ENCODE data around the gene PKP1.
A peak's percentile ranks its signal among the peaks of the same experiment; 100 is the strongest.

PKP1 gene

GRCh38 chr1:201354901-201355295, 71.6 kb downstream of the PKP1 start:
- no peak for DNase-seq

DNA sequence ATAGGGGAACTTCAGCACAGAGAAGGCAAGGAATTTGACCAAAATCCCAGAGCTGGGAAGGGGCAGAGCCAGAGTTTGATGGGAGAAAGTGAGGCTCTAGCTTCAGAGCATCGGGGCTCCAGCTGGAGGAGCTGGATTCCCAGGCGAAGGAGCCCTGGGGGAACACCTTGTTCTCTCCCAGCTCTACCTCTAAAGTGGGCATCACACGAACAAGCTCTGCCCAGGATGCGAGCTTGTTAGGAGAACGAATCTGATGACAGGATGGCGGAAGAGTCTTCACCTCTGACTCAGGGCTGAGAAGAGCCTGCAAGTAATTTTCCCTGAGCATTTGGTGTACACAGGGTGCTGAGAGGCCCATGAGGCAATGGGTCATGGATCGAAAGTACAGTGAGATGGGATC, 72.2 kb downstream of the PKP1 start:
- no peak for DNase-seq

GRCh38 chr1:201356236-201356635, 72.9 kb downstream of the PKP1 start:
- no peak for DNase-seq

GRCh38 chr1:201356701-201357100, 73.4 kb downstream of the PKP1 start:
- DNase-seq: no peak

- no peak for DNase-seq
Observed at GRCh38 chr1:201357211-201357610, 73.9 kb downstream of the PKP1 start.

- no peak for DNase-seq
Observed at GRCh38 chr1:201357636-201358348, 74.5 kb downstream of the PKP1 start.

DNA sequence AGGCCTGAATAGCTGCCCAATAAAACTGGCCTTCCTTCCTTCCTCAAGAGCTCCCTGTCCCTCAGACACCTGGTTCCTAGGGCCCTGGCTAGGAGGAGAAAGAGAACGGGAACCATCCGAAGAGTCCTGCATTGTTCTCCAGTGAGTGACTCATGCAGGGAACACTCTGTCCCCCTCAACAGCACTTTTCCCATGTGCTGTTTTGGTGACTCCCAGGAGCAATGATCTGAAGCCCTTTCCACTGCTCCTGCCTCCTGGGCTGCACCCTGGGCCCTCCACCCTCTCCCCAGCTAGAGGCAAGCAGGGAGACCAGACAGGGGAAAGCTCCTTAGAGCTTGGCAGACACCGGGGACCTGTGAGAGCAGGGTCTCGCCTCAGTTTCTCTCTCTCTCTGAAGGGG, 75.3 kb downstream of the PKP1 start:
- DNase-seq: no peak

GRCh38 chr1:201359031-201359872, 75.9 kb downstream of the PKP1 start:
- DNase-seq: no peak

DNA sequence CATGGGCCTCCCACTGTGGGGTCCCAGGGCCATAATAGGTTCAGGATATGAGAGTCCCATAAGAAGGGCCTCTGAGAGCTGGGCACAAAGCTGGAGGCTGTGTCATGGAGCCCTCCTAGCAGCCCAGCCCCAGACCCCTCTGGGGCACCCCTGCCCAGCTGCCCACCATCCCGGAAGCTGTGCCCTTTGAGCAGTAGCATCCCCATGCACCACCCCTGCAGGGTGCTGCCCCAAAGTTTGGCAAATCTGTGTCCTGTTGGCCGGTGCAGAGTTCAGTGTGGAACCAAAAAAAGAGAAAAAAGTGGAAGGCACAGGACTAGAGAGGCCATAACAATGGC, 76.5 kb downstream of the PKP1 start:
- no peak for DNase-seq

GRCh38 chr1:201360486-201360885, 77.2 kb downstream of the PKP1 start:
- no peak for DNase-seq

DNA sequence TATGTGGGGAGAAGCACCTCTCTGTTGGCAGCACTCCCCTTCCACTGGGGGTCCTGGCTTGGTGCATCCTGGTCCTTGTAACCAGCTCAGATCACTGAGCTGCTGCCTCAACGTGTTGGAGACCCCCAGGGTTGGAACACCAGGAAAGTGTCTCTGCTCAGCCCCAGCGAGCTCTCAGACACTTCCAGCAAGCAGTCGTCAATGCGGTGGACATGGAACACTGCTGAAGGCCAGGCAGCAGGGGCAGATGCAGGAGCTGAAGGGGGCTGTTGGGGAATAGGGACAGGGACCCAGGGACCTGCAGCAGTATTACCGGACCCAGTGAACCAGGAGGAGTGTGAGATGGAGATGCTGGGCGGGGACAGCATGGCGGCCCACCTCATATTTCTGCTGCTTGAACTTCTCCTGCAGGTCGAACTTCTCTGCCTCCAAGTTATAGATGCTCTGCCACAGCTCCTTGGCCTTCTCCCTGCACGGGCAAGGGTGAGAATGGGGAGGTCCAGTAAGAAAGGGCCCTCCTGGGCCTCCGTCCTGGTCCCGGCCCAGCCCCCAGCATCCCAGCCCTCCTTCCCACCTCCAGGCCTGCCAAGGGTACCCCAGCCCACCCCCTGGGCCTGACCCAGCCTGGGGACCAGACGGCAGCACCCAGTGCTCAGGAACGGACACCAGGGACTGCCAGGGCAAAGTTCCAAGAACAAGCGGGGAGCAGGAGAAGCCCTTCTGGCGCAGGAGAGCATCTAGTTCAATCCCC, 77.8 kb downstream of the PKP1 start:
- DNase-seq: no peak

GRCh38 chr1:201361652-201362504, 78.6 kb downstream of the PKP1 start:
- DNase-seq: peak; percentile 42

DNA sequence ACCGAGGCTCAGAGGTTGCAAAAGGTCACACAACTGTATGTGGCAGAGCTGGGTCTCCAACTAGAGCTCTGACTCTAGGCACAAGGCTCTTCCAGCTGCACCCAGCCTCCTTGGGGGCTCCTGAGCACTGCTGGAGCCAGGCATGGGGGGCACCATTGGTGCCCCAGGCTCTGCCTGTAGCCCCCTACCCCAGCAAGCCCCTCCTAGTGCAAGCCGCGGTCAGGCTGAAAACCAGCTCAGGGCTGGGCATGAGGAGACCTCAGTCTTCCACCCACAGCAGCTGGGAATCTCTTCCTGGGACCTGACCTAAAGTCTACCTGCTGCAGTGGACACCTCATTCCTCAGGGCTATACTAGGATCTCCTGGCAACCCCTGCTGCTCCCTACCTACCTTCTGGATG, 79.6 kb downstream of the PKP1 start:
- no peak for DNase-seq

DNA sequence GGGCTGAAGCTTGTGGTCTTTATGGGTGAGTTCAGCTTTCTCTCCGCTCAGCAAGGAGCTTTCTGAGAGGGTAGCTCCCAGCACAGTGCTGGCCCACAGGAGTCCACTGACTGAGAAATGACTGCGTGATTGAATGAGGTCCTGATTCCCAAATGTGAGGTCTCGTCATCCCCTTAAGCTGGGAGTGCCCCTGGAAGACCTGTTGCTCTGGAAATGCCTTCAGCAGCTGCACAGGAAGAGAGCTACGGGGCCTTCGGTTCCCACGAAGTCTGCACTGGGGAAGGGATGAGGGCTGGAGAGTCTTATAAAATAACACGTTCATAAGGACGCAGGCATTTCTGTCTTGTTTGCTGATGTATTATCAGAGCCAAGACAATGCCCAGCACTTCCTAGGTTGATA, 80.2 kb downstream of the PKP1 start:
- DNase-seq: no peak

- no peak for DNase-seq
Observed at GRCh38 chr1:201364808-201365105, 81.5 kb downstream of the PKP1 start.

GRCh38 chr1:201365251-201365650, 81.9 kb downstream of the PKP1 start:
- no peak for DNase-seq

- DNase-seq: no peak
Observed at GRCh38 chr1:201366696-201367095, 83.4 kb downstream of the PKP1 start.

GRCh38 chr1:201369209-201369608, 85.9 kb downstream of the PKP1 start:
- no peak for DNase-seq

DNA sequence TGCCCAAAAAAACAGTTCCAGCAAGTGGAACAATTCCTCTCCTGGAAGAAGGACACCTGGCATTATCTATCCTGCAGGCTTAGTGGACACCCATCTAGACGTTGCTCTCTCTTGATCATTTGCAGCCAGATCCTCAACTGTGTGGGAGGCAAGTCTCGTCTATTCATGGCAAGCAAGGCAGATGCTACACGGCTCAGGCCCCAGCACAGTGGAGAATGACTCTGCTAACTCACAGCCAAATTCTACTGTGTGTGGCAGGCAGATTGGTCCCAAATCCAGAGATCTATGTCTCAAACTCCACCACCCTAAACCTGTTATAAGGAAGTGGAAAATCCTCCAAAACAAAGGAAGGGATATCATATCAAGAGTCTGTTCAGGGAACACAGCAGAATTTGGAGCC, 87.2 kb downstream of the PKP1 start:
- DNase-seq: no peak

DNA sequence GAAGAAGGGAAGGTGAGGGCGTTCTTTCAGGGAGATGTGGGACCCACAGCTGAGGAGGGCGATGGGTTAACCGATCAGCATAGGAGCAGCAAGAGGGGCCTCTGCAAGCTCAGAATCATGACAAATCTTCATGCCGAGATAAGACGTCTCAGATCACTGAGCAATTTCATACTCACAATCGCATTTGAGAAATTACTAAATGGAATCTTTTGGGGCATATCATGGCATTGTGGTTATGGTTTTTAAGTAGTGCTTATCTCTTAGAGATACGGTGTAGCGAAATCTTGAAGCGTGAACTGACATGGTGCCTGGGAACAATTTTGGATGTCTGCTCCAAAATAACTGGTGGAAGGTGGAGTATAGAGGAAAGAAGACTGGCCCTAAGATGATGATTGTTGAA, 88.0 kb downstream of the PKP1 start:
- DNase-seq: no peak

DNA sequence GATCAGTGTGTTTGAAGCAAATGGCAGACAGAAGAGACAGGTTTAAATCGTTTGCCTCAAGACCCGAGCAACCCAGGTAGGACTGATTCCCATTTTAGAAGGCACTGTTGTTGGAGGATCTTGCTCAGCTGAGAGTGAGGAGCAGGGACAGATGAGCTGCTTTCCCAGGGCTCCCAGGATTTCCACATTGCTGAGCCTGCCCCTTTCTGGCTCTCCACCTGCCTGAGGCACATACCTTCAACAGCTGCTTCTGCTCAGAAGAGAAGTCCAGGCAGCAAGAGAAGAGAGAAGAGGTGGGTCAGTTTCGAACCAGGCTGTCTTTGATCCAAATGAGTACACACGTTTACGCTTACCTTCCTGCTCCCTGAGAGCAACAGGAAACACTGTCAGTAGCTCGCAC, 88.5 kb downstream of the PKP1 start:
- DNase-seq: no peak

GRCh38 chr1:201374364-201374763, 91.1 kb downstream of the PKP1 start:
- no peak for DNase-seq

DNA sequence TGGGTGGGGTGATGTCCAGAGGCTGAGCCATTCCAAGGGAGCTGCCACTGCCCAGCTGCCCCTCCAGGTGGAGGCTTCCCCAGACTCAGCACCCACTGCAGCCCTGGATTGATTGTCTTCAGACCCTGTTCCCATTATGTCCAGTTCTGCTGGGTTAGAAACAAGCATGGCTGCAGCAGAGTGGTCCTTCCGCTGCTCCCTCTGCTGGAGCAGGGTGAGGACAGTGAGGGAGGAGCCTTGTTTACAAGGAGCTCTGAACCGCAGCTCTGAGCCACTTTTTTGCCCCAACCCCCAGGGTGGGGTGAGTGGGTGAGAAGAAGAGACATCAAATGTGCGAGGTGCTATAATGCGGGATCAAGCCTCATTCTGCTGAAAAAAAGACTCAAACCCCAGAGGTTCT, 91.9 kb downstream of the PKP1 start:
- DNase-seq: no peak

All from suppressor macrophage treated with lipopolysaccharide for 4 hours (primary cell).